GM20000 (cell line): ENCODE data around the gene VPS13A.
"Not testable (repeated sequence)": the region's sequence is repeated elsewhere in the genome, so short reads cannot be mapped to it uniquely, and the experiment has no call there.

ENCODE experiments used
- DNase-seq: peaks from one replicate; pipeline ENCODE4 v3.0.0; 2012; ENCODE audit warnings: low spot score
- CTCF ChIP-seq: IDR thresholded peaks from 2 replicates; pipeline ENCODE4 v1.5.1; 2012; ENCODE audit warnings: mild to moderate bottlenecking, control low read depth; ENCODE audit errors: extremely low read depth, missing control alignments

VPS13A gene

GRCh38 chr9:77221431-77221830, 44.1 kb downstream of the VPS13A start:
- DNase-seq = no peak
- no peak for TF ChIP-seq CTCF

- no peak for TF ChIP-seq CTCF
Observed at GRCh38 chr9:77224746-77225312, 47.5 kb downstream of the VPS13A start.

GRCh38 chr9:77236693-77237092, 59.4 kb downstream of the VPS13A start:
- no peak for DNase-seq
- TF ChIP-seq CTCF = no peak

More at GRCh38 chr9:77224746-77225312, 47.5 kb downstream of the VPS13A start:
- no peak for DNase-seq

GRCh38 chr9:77237896-77238295, 60.6 kb downstream of the VPS13A start:
- no peak for TF ChIP-seq CTCF
- DNase-seq = no peak

GRCh38 chr9:77251050-77251449, 73.7 kb downstream of the VPS13A start:
- no peak for DNase-seq
- TF ChIP-seq CTCF = no peak

GRCh38 chr9:77257275-77257674, 79.9 kb downstream of the VPS13A start:
- no peak for TF ChIP-seq CTCF
- no peak for DNase-seq

GRCh38 chr9:77261605-77262004, 84.3 kb downstream of the VPS13A start:
- DNase-seq = no peak
- no peak for TF ChIP-seq CTCF

GRCh38 chr9:77267762-77268161, 90.4 kb downstream of the VPS13A start:
- DNase-seq = not testable (repeated sequence)
